ELR (cell line): ENCODE measurements around the gene CEP57.
A peak's percentile ranks its signal among the peaks of the same experiment; 100 is the strongest.

ENCODE experiments used
- DNase-seq: peaks from one replicate; pipeline ENCODE4 v3.0.0-alpha.2; 2015; ENCODE audit warnings: low read depth

The CEP57 gene

GRCh38 chr11:95790123-95790932 lies at the start of gene CEP57:
Gene CEP57 (plus strand): TSS chr11:95790498. CDS start chr11:95790699, 201 bp downstream.
- DNase-seq = peak; percentile 99

GRCh38 chr11:95750101-95750500 lies 40.2 kb upstream of the CEP57 start:
- no peak for DNase-seq

- no peak for DNase-seq
Measured at GRCh38 chr11:95751515-95751914, 38.8 kb upstream of the CEP57 start.

GRCh38 chr11:95760941-95761340 lies 29.4 kb upstream of the CEP57 start:
- DNase-seq = no peak

GRCh38 chr11:95762534-95762933 lies 27.8 kb upstream of the CEP57 start:
- no peak for DNase-seq

GRCh38 chr11:95764267-95764898 lies 25.9 kb upstream of the CEP57 start:
- DNase-seq = peak; percentile 66

GRCh38 chr11:95766701-95767100 lies 23.6 kb upstream of the CEP57 start:
- DNase-seq = no peak

GRCh38 chr11:95767498-95767897 lies 22.8 kb upstream of the CEP57 start:
- DNase-seq = peak; percentile 53

- no peak for DNase-seq
Measured at GRCh38 chr11:95768521-95768920, 21.8 kb upstream of the CEP57 start.

- no peak for DNase-seq
Measured at GRCh38 chr11:95776859-95777258, 13.4 kb upstream of the CEP57 start.

GRCh38 chr11:95778699-95779098 lies 11.6 kb upstream of the CEP57 start:
- no peak for DNase-seq

GRCh38 chr11:95780544-95780943 lies 9.8 kb upstream of the CEP57 start:
- no peak for DNase-seq

GRCh38 chr11:95788921-95789505 lies 1.3 kb upstream of the CEP57 start:
- peak; percentile 64 for DNase-seq

GRCh38 chr11:95789506-95790122 lies 684 bp upstream of the CEP57 start, which contains the start of gene FAM76B:
Gene FAM76B (minus strand): TSS chr11:95789782. CDS start chr11:95789478, 304 bp downstream.
- peak; percentile 98 for DNase-seq

- DNase-seq = peak; percentile 69
Measured at GRCh38 chr11:95790933-95791708, 823 bp downstream of the CEP57 start.

- DNase-seq = no peak
Measured at GRCh38 chr11:95791709-95792033, 1.4 kb downstream of the CEP57 start.

GRCh38 chr11:95792200-95792599 lies 1.9 kb downstream of the CEP57 start:
- no peak for DNase-seq

- no peak for DNase-seq
Measured at GRCh38 chr11:95792700-95793099, 2.4 kb downstream of the CEP57 start.

- DNase-seq = no peak
Measured at GRCh38 chr11:95793116-95793515, 2.8 kb downstream of the CEP57 start.

- DNase-seq = peak; percentile 31
Measured at GRCh38 chr11:95794086-95794485, 3.8 kb downstream of the CEP57 start.

- no peak for DNase-seq
Measured at GRCh38 chr11:95795627-95796295, 5.5 kb downstream of the CEP57 start.
